Measurements from ENCODE around the gene SLC13A2.

DNA sequence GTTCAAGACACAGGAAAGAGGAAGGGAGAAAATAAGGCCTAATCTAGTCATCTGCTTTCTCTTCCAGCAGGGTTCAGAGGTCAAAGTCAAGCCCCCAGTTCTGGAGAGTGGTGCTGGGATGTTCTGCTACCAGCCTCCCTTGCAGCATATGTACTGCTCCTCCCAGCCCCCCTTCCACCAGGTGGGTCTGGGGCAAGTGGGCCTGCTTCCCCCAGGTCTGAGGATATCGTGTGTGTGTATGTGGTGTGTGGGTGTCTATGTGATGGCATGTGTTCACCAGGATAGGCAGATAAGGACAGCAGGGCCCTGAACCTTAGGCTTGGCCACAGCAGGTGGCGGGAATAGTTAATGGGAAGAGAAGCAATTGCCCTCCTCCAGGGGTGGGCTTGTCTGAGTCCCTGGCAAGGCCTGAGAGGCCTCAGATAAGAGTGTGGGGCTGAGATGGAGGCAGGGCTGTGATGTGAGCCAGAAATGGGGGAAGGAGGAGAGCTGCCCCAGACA is 53.8 kb downstream of the SLC13A2 start:
- TF ChIP-seq TCF12 (IDR thresholded peaks at IDR 0.05; ENCODE audit: low read depth) (no peak), EP300 (IDR thresholded peaks at IDR 0.05; ENCODE audit: borderline replicate concordance) (no peak), TEAD4 (IDR thresholded peaks at IDR 0.05) (no peak), YY1 (IDR thresholded peaks at IDR 0.05; ENCODE audit: low read depth) (no peak), FOXM1 (IDR thresholded peaks at IDR 0.05; ENCODE audit: borderline replicate concordance, low read depth) (no peak), NFIC (IDR thresholded peaks at IDR 0.05) (no peak), TAF1 (IDR thresholded peaks at IDR 0.05; ENCODE audit: low read depth) (no peak)
- TF ChIP-seq, protein P1, sequence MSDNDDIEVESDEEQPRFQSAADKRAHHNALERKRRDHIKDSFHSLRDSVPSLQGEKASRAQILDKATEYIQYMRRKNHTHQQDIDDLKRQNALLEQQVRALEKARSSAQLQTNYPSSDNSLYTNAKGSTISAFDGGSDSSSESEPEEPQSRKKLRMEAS (IDR thresholded peaks at IDR 0.05), result no peak
- TF ChIP-seq, protein P2, sequence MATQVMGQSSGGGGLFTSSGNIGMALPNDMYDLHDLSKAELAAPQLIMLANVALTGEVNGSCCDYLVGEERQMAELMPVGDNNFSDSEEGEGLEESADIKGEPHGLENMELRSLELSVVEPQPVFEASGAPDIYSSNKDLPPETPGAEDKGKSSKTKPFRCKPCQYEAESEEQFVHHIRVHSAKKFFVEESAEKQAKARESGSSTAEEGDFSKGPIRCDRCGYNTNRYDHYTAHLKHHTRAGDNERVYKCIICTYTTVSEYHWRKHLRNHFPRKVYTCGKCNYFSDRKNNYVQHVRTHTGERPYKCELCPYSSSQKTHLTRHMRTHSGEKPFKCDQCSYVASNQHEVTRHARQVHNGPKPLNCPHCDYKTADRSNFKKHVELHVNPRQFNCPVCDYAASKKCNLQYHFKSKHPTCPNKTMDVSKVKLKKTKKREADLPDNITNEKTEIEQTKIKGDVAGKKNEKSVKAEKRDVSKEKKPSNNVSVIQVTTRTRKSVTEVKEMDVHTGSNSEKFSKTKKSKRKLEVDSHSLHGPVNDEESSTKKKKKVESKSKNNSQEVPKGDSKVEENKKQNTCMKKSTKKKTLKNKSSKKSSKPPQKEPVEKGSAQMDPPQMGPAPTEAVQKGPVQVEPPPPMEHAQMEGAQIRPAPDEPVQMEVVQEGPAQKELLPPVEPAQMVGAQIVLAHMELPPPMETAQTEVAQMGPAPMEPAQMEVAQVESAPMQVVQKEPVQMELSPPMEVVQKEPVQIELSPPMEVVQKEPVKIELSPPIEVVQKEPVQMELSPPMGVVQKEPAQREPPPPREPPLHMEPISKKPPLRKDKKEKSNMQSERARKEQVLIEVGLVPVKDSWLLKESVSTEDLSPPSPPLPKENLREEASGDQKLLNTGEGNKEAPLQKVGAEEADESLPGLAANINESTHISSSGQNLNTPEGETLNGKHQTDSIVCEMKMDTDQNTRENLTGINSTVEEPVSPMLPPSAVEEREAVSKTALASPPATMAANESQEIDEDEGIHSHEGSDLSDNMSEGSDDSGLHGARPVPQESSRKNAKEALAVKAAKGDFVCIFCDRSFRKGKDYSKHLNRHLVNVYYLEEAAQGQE (IDR thresholded peaks at IDR 0.05; ENCODE audit: low read depth), result no peak
